Liver (tissue), 9 donors: Measurements from ENCODE around the gene SORCS2. TPM values are rescaled to one million over a fixed set of nuclear protein-coding genes. Genes with fewer than 3 reads are reported as not detected.

Source experiments
- DNase-seq: peaks from one replicate; pipeline ENCODE4 v3.0.0-alpha.2; 2017; ENCODE audit warnings: low spot score
- H3K27ac ChIP-seq, 2 donors: one replicate each; pipeline ENCODE4 v1.7.0; 2013; ENCODE audit warnings: inconsistent platforms in 2 of 2, low read length in 2 of 2, control low read depth in 1 of 2, low read depth in 1 of 2, mild to moderate bottlenecking in 1 of 2
- H3K27me3 ChIP-seq, 4 donors: one replicate each; pipeline versions ENCODE4 v1.6.1 to v1.7.0; 2013; ENCODE audit warnings: low read length in 3 of 4, inconsistent platforms in 1 of 4, mild to moderate bottlenecking in 1 of 4, moderate library complexity in 1 of 4; ENCODE audit not compliant: control insufficient read depth in 4 of 4, insufficient read depth in 4 of 4
- H3K36me3 ChIP-seq, 4 donors: one replicate each; pipeline versions ENCODE4 v1.6.1 to v1.7.0; 2013; ENCODE audit warnings: low read length in 3 of 4, mild to moderate bottlenecking in 3 of 4, low read depth in 1 of 4, moderate library complexity in 1 of 4; ENCODE audit not compliant: control insufficient read depth in 4 of 4, insufficient read depth in 3 of 4
- H3K4me1 ChIP-seq, 4 donors: one replicate each; pipeline versions ENCODE4 v1.6.1 to v1.7.0; 2013; ENCODE audit warnings: low read length in 3 of 4, mild to moderate bottlenecking in 3 of 4, moderate library complexity in 1 of 4; ENCODE audit not compliant: control insufficient read depth in 4 of 4, insufficient read depth in 4 of 4
- H3K4me3 ChIP-seq, 3 donors: one replicate each; pipeline versions ENCODE4 v1.6.1 to v1.7.0; 2013; ENCODE audit warnings: low read length in 3 of 3, control low read depth in 1 of 3, low read depth in 1 of 3, mild to moderate bottlenecking in 1 of 3
- H3K9ac ChIP-seq, 2 donors: one replicate each; pipeline ENCODE4 v1.7.0; 2013; ENCODE audit warnings: low read length in 2 of 2, mild to moderate bottlenecking in 2 of 2, moderate library complexity in 2 of 2, control low read depth in 1 of 2, low read depth in 1 of 2
- H3K9me3 ChIP-seq, 4 donors: one replicate each; pipeline versions ENCODE4 v1.6.1 to v1.7.0; 2013; ENCODE audit warnings: low read length in 3 of 4; ENCODE audit not compliant: control insufficient read depth in 4 of 4
- CTCF ChIP-seq: fragments of 150-350 bp; IDR thresholded peaks from 2 replicates; pipeline ENCODE4 v1.5.1; 2017; ENCODE audit warnings: improper control_type of control experiment, low read depth, low read length; ENCODE audit not compliant: missing input control
- FOXA1 ChIP-seq: IDR thresholded peaks from 2 replicates; pipeline ENCODE4 v1.6.1; 2016; ENCODE audit warnings: antibody characterized with exemption
- FOXA2 ChIP-seq: IDR thresholded peaks from 2 replicates; pipeline ENCODE4 v1.6.1; 2016; ENCODE audit warnings: antibody characterized with exemption
- GABPA ChIP-seq, 2 donors: IDR thresholded peaks in 1 of 2; conservative IDR thresholded peaks in 1 of 2; 2 replicates each; pipeline ENCODE4 v1.6.1; 2016; ENCODE audit warnings: antibody characterized with exemption in 2 of 2, mild to moderate bottlenecking in 1 of 2, moderate library complexity in 1 of 2
- HNF4A ChIP-seq, 2 donors: conservative IDR thresholded peaks; 2 replicates each; pipeline ENCODE4 v1.6.1; 2016; ENCODE audit warnings: antibody characterized with exemption in 2 of 2, mild to moderate bottlenecking in 2 of 2
- HNF4G ChIP-seq: IDR thresholded peaks from 2 replicates; pipeline ENCODE4 v1.6.1; 2016; ENCODE audit warnings: antibody characterized with exemption
- JUND ChIP-seq, 2 donors: IDR thresholded peaks; 2 replicates each; pipeline ENCODE4 v1.6.1; 2016; ENCODE audit warnings: antibody characterized with exemption in 2 of 2
- NR2F2 ChIP-seq: IDR thresholded peaks from 2 replicates; pipeline ENCODE4 v1.6.1; 2016; ENCODE audit warnings: antibody characterized with exemption
- RAD21 ChIP-seq, 2 donors: IDR thresholded peaks; 2 replicates each; pipeline ENCODE4 v1.6.1; 2016; ENCODE audit warnings: antibody characterized with exemption in 2 of 2, mild to moderate bottlenecking in 2 of 2
- SP1 ChIP-seq: IDR thresholded peaks from 2 replicates; pipeline ENCODE4 v1.6.1; 2018; ENCODE audit warnings: antibody characterized with exemption, mild to moderate bottlenecking
- TAF1 ChIP-seq: conservative IDR thresholded peaks from 2 replicates; pipeline ENCODE4 v1.6.1; 2016; ENCODE audit warnings: antibody characterized with exemption, mild to moderate bottlenecking
- YY1 ChIP-seq: IDR thresholded peaks from 2 replicates; pipeline ENCODE4 v1.6.1; 2016; ENCODE audit warnings: antibody characterized with exemption, mild to moderate bottlenecking
- WGBS: extraction: QIAGEN DNeasy Blood & Tissue Kit; methylation state at CpG from one replicate; pipeline ENCODE4 v1.1.7; 2013; 5-methylcytosine and 5-hydroxymethylcytosine counted together
- polyA plus RNA-seq, 2 donors: library from polyadenylated mRNA; stranded (reverse) in 1 of 2; unstranded in 1 of 2; fragments of 200-250 nt in 1 of 2; fragments of >200 nt in 1 of 2; fragmentation: Nextera tagmentation in 1 of 2; extraction: Ambion mirVana in 1 of 2; gene quantifications; one replicate each; pipeline versions ENCODE4 v1.2.1 to v1.2.3, GENCODE V29; 2013 to 2015
- total RNA-seq, 2 donors: library from RNA; depleted of rRNA; stranded (reverse); fragments of >200 nt; gene quantifications; one replicate each; pipeline ENCODE4 v1.2.3, GENCODE V29; 2014
- TF ChIP-seq, protein P1 (sequence below): IDR thresholded peaks from 2 replicates; pipeline ENCODE4 v1.6.1; 2016; ENCODE audit warnings: antibody characterized with exemption
- TF ChIP-seq, protein P2 (sequence below): IDR thresholded peaks from 2 replicates; pipeline ENCODE4 v1.6.1; 2016; ENCODE audit warnings: antibody characterized with exemption
- donor health status: healthy.
- donor health status: healthy.
- donor health status: healthy.
- donor health status: healthy.
- donor health status: healthy.

Gene SORCS2
- total and polyA plus RNA-seq, 4 donors, result 0.10 to 1.4 (median 0.92) TPM

GRCh38 chr4:7715271-7716009 lies 523.1 kb downstream of the SORCS2 start:
- 87% methylated on average over 11 of the region's 11 CpGs for WGBS
- TF ChIP-seq, protein P1, sequence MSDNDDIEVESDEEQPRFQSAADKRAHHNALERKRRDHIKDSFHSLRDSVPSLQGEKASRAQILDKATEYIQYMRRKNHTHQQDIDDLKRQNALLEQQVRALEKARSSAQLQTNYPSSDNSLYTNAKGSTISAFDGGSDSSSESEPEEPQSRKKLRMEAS, result no peak
- TF ChIP-seq HNF4G (no peak), TAF1 (no peak), SP1 (no peak)
- peaks cover 0 to 5% (median 2%) of the 10 kb centered on the region in 4 donors for H3K9me3 ChIP-seq
- H3K4me1 ChIP-seq, result peaks cover 0 to 3% (median 0%) of the 10 kb centered on the region in 4 donors
- no peak overlapping the region for H3K9ac ChIP-seq
- no peak overlapping the region for H3K27ac ChIP-seq
- H3K36me3 ChIP-seq, result no peaks in the 10 kb centered on the region
- H3K4me3 ChIP-seq, result no peak overlapping the region
- H3K27me3 ChIP-seq, result no peaks in the 10 kb centered on the region
- DNase-seq, result no peak

DNA sequence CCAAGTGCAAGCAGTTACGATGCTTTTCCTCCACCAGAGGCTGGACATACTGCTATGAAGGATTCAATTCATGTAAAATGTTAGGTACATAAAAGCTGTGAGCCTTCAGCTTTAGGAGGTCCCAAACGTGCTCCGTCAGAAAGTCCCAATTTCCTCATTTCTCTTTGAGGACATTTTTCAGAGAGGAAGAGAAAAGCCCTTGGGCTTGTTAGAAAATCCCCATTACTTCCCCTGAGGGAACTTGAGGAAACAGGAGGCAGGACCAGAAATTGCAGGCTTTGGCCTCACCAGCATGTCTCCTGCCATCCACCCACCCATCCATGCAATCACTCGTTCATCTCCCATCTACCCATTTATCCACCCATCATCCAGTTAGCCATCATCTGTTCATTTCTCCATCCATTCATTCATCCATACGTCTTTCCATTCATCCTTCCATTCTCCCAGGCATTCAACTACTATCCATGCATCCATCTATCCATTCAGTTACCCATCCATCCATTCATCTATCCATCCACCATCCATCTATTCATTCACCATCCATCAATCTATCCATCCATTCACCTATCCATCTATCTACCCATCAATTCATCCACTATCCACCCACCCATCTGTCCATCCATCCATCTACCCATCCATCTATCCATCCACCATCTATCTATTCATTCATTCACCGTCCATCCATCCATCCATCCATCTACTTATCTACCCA lies 523.8 kb downstream of the SORCS2 start:
- DNase-seq, result no peak
- 84% methylated on average over 6 of the region's 6 CpGs for WGBS
- H3K27me3 ChIP-seq, result no peaks in the 10 kb centered on the region

DNA sequence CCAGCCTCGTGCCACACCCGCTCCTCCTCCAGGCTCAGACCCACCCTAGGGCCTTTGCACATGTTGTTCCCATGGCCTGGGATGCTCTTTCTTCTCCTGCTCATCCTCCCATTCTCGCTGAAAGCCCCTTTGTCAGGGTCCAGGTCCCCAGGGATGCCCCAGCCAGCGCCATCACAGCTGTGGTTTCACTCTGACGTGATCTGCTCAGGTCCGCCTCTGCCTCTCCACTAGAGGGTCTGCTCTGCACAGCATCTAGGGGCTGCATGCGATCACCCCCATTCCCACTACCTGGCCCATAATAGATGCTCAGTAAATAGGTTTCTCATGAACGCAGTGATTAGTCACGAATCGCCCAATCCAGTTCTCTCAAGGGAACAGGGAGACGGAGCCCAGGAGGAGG lies 524.8 kb downstream of the SORCS2 start:
- H3K36me3 ChIP-seq, result no peaks in the 10 kb centered on the region
- no peak for DNase-seq
- no peak overlapping the region for H3K4me3 ChIP-seq
- H3K27ac ChIP-seq, result no peak overlapping the region
- no peaks in the 10 kb centered on the region for H3K27me3 ChIP-seq
- TF ChIP-seq HNF4A (conservative IDR thresholded peaks at IDR 0.05) (no peak), SP1 (no peak), FOXA2 (no peak), NR2F2 (no peak), CTCF (no peak), RAD21 (IDR thresholded peaks at IDR 0.05) (no peak), YY1 (no peak), HNF4G (no peak), FOXA1 (no peak), JUND (IDR thresholded peaks at IDR 0.05) (no peak)
- TF ChIP-seq, protein P1, result no peak
- TF ChIP-seq, protein P2, sequence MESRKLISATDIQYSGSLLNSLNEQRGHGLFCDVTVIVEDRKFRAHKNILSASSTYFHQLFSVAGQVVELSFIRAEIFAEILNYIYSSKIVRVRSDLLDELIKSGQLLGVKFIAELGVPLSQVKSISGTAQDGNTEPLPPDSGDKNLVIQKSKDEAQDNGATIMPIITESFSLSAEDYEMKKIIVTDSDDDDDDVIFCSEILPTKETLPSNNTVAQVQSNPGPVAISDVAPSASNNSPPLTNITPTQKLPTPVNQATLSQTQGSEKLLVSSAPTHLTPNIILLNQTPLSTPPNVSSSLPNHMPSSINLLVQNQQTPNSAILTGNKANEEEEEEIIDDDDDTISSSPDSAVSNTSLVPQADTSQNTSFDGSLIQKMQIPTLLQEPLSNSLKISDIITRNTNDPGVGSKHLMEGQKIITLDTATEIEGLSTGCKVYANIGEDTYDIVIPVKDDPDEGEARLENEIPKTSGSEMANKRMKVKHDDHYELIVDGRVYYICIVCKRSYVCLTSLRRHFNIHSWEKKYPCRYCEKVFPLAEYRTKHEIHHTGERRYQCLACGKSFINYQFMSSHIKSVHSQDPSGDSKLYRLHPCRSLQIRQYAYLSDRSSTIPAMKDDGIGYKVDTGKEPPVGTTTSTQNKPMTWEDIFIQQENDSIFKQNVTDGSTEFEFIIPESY, result no peak
- peaks cover 0 to 3% (median 0%) of the 10 kb centered on the region in 4 donors for H3K4me1 ChIP-seq
- 94% methylated on average over 11 of the region's 11 CpGs for WGBS
- no peak overlapping the region for H3K9ac ChIP-seq
- peaks cover 0 to 5% (median 2%) of the 10 kb centered on the region in 4 donors for H3K9me3 ChIP-seq

More for the DNA sequence above, 523.8 kb downstream of the SORCS2 start:
- Histone ChIP-seq H3K36me3 (no peaks in the 10 kb centered on the region), H3K9me3 (peaks cover 0 to 5% (median 2%) of the 10 kb centered on the region in 4 donors), H3K4me1 (peaks cover 0 to 3% (median 0%) of the 10 kb centered on the region in 4 donors), H3K4me3 (no peak overlapping the region), H3K27ac (no peak overlapping the region), H3K9ac (no peak overlapping the region)
- no peak for TF ChIP-seq SP1
- TF ChIP-seq GABPA (IDR thresholded peaks at IDR 0.05 in 1 of 2, conservative IDR thresholded peaks at IDR 0.05 in 1 of 2), result no peak
- no peak for TF ChIP-seq TAF1
